ENCODE measurements around the gene TXNDC2. TPM values are rescaled to one million over a fixed set of nuclear protein-coding genes. Genes with fewer than 3 reads are reported as not detected.
"Not testable (repeated sequence)": the region's sequence is repeated elsewhere in the genome, so short reads cannot be mapped to it uniquely, and the experiment has no call there.

Gene TXNDC2
- total RNA-seq, 4 donors from 2014 or later = not detected

DNA sequence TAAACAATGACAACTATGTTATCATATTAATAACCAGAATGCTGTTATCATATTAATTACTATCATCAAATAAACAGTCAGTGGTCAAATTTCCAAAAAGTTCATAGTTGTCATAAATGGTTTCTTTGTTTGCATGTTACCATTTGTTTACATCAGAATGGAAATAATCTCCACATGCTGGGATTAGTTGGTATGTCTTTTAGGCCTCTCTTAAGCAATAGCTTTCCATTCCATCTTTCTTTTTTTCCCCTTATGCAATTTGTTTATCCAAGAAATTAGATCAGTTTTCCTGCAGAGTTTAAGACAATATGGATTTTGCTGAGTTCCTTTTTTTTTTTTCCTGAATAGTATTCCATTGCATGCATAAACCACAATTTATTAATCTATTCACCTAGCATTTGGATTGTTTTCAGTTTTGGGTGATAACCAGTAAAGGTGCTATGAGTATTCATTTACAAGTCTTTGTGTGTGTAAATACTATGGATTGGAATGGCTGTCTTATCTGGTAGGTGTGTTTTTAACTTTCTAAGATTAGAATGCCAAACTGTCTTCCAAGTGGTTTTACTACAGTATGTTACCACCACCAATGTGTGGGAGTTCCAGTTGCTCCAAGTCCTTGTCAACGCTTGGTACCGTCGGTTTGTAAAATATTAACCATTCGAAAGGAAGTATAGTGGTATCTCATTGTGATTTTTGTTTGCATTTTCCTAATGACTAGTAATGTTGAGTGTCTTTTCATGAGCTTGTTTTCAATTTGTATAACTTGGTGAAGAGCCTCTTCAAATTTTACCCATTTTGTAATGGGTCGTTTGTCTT lies 33.3 kb upstream of the TXNDC2 start:
- in situ Hi-C loops (cut with MboI; ENCODE audit: low sequenced_read_pairs in 4 of 4) (no loop called here), intact Hi-C loops (cut with DNase I; ENCODE audit: low total_unique reads) (no loop called here)
- Histone ChIP-seq H3K9me3 (no peaks in the 10 kb centered on the region), H3K27ac (no peak overlapping the region), H3K27me3 (no peaks in the 10 kb centered on the region), H3K4me1 (peaks cover 43 to 52% of the 10 kb centered on the region in 2 donors), H3K36me3 (no peaks in the 10 kb centered on the region), H3K4me3 (no peak overlapping the region)
- DNase-seq = no peak
- no peak for ATAC-seq
- TF ChIP-seq CTCF (IDR thresholded peaks at IDR 0.05 in 4 of 5, conservative IDR thresholded peaks at IDR 0.05 in 1 of 5) (no peak), POLR2A (IDR thresholded peaks at IDR 0.05) (no peak)

- Histone ChIP-seq H3K27ac (peak overlapping the region; percentile 50 to 75 (median 66)), H3K36me3 (no peaks in the 10 kb centered on the region), H3K9me3 (no peaks in the 10 kb centered on the region), H3K4me1 (peaks cover 24 to 42% of the 10 kb centered on the region in 2 donors), H3K4me3 (no peak overlapping the region), H3K27me3 (no peaks in the 10 kb centered on the region)
- no peak for TF ChIP-seq POLR2A (IDR thresholded peaks at IDR 0.05)
- TF ChIP-seq CTCF (IDR thresholded peaks at IDR 0.05 in 4 of 5, conservative IDR thresholded peaks at IDR 0.05 in 1 of 5) = no peak
- ATAC-seq = peak; percentile 64 to 82
- in situ Hi-C loops (cut with MboI; ENCODE audit: low sequenced_read_pairs in 4 of 4) = no loop called here
- no peak for DNase-seq
- intact Hi-C loops (cut with DNase I; ENCODE audit: low total_unique reads) = no loop called here
Observed at GRCh38 chr18:9854801-9855676, 30.7 kb upstream of the TXNDC2 start.

- peak; percentile 32 to 33 for ATAC-seq
- in situ Hi-C loops (cut with MboI; ENCODE audit: low sequenced_read_pairs in 4 of 4) = no loop called here
- no peak for DNase-seq
- Histone ChIP-seq H3K4me3 (no peak overlapping the region), H3K27ac (peak overlapping the region; percentile 50 to 75 (median 66)), H3K27me3 (no peaks in the 10 kb centered on the region), H3K4me1 (peaks cover 19 to 37% of the 10 kb centered on the region in 2 donors), H3K9me3 (no peaks in the 10 kb centered on the region), H3K36me3 (no peaks in the 10 kb centered on the region)
- no peak for TF ChIP-seq POLR2A (IDR thresholded peaks at IDR 0.05)
- no peak for TF ChIP-seq CTCF (IDR thresholded peaks at IDR 0.05 in 4 of 5, conservative IDR thresholded peaks at IDR 0.05 in 1 of 5)
- intact Hi-C loops (cut with DNase I; ENCODE audit: low total_unique reads) = no loop called here
Observed at GRCh38 chr18:9855681-9856080, 30.1 kb upstream of the TXNDC2 start.

GRCh38 chr18:9856092-9856491 lies 29.7 kb upstream of the TXNDC2 start:
- no peak for TF ChIP-seq POLR2A (IDR thresholded peaks at IDR 0.05)
- no peak for TF ChIP-seq CTCF (IDR thresholded peaks at IDR 0.05 in 4 of 5, conservative IDR thresholded peaks at IDR 0.05 in 1 of 5)
- in situ Hi-C loops (cut with MboI; ENCODE audit: low sequenced_read_pairs in 4 of 4) (no loop called here), intact Hi-C loops (cut with DNase I; ENCODE audit: low total_unique reads) (no loop called here)
- Histone ChIP-seq H3K27me3 (no peaks in the 10 kb centered on the region), H3K4me3 (no peak overlapping the region), H3K4me1 (peaks cover 19 to 37% of the 10 kb centered on the region in 2 donors), H3K9me3 (no peaks in the 10 kb centered on the region), H3K27ac (peak overlapping the region; percentile 50 to 75 (median 66)), H3K36me3 (no peaks in the 10 kb centered on the region)
- no peak for ATAC-seq
- DNase-seq = no peak

- H3K36me3 ChIP-seq; DNase-seq; H3K4me3 ChIP-seq; in situ Hi-C loops (cut with MboI; ENCODE audit: low sequenced_read_pairs in 4 of 4); H3K27me3 ChIP-seq; H3K9me3 ChIP-seq; intact Hi-C loops (cut with DNase I; ENCODE audit: low total_unique reads); ATAC-seq; H3K27ac ChIP-seq: not testable (repeated sequence)
- H3K4me1 ChIP-seq = peaks cover 19 to 37% of the 10 kb centered on the region in 2 donors
Observed at GRCh38 chr18:9857479-9857998, 28.2 kb upstream of the TXNDC2 start.
